Frontal cortex (tissue), 4 donors: ENCODE measurements around the gene DCP2. TPM values are rescaled to one million over a fixed set of nuclear protein-coding genes. Genes with fewer than 3 reads are reported as not detected.

ENCODE experiments used
- DNase-seq, 2 donors: peaks; one replicate each; pipeline ENCODE4 v3.0.0; 2012; ENCODE audit warnings: low spot score in 2 of 2
- FAIRE-seq: peaks from 2 replicates; lab custom pipeline; 2012; peaks lifted over from hg19 to GRCh38; lab: Jason Lieb, UNC
- total RNA-seq: library from RNA; depleted of rRNA; stranded (reverse); fragments of >200 nt; gene quantifications from one replicate; pipeline ENCODE4 v1.2.3, GENCODE V29; 2014
- donor health status: control.
- donor health status: control.
- donor health status: control.

Gene DCP2
- total RNA-seq, 1 donor from 2014 or later = 118 TPM

DNA sequence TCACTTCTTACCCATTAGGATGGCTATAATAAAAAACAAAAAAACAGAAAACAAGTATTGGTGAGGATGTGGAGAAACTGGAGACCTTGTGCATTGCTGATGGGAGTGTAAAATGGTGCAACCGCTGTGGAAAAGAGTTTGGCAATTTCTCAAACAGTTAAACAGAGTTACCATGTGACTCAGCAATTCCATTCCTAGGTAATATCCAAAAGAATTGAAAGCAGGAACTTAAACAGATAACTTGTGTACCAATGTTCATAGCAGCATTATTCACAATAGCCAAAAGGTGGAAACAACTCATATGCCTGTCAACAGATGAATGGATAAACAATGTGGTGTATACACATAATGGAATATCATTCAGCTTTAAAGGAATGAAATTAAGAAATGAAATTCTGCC is 28.9 kb downstream of the DCP2 start:
- FAIRE-seq = no peak

DNA sequence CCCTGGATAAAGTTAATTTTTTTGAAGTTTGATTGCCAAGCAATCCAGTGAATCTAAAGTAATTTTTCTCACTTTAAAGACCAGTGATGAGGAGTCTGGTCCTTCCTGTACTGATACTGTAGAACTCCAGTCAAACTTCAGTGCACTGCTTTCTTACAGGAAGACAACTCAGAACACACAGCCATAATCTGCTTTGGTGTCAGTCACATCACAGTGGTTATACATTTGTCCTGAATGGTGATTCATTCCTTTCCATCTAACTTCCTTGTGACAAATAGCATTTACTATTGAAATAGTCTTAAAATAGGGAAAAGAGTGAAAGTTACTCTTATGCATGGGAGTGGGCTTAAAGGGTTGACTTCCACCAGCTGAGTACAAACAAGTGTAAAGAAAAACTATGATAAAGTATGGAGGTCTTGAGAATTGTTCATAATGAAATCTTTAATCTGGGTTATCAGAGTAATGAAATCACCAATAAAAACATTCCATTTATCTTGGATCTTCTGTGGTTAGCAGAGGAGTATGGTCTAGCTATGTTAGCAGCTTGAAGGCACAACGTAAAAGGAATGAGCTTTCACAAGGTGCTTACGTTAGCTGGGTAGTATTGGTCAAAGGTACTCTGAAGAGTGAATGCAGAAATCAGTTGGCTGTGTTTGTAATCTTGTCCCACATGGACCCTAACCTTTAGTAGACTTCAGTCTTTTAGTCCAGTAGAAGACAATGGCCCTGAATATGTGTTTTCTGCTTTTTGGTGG is 41.5 kb downstream of the DCP2 start:
- DNase-seq (no peak), FAIRE-seq (no peak)

More for the DNA sequence above, 28.9 kb downstream of the DCP2 start:
- DNase-seq = no peak

DNA sequence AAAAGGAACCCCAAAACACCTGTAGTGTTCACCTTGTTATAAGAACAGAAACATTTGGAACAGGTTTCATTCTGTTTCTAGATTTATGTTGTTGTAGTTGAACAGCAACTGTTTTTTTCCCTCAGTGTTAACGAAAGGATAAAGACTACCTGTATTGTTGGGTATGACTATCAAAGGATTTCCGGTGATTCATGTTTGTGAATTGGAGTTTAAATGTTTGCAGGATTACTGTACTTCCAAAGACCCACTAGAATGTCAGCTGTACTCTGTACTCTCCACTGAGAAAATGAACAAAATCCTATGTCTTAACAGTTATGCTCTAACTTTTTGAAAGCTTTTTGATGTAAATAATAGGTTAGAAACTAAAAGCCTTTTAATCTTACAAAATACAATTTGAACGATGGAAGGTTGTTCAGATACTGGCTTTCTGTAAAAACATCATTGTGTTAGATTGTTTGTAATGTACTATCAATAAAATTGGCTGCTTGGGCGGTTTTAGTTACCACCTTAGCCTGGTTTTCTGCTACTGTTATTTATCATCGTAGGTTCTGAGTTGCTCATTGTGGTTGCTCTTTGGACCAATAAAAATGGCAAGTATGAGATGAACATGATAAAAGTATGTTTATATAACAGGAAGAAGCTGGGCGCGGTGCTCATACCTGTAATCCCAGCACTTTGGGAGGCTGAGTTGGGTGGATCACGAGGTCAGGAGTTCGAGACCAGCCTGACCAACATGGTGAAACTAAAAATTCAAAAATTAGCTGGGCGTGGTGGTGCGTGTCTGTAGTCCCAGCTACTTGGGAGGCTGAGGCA is 44.1 kb downstream of the DCP2 start:
- FAIRE-seq = no peak
- DNase-seq = no peak

DNA sequence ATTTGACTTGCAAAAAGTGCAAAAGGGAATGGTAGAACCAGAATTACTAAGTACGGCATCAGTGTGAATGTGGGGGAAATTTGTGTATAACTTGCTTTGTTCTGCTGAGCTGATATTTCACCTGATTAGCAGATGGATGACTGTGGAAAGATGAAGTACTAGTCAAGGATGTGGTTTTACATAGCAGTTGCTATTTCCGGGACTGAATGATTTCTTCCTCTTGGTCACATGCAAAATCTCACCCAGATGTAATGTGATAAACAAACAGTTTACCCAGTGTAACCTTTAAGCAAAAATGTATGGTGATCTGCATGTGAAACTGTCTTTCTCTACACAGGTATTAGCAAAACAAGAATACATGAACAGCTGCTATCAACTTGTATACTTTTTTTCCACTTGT is 46.1 kb downstream of the DCP2 start:
- DNase-seq (no peak), FAIRE-seq (no peak)

DNA sequence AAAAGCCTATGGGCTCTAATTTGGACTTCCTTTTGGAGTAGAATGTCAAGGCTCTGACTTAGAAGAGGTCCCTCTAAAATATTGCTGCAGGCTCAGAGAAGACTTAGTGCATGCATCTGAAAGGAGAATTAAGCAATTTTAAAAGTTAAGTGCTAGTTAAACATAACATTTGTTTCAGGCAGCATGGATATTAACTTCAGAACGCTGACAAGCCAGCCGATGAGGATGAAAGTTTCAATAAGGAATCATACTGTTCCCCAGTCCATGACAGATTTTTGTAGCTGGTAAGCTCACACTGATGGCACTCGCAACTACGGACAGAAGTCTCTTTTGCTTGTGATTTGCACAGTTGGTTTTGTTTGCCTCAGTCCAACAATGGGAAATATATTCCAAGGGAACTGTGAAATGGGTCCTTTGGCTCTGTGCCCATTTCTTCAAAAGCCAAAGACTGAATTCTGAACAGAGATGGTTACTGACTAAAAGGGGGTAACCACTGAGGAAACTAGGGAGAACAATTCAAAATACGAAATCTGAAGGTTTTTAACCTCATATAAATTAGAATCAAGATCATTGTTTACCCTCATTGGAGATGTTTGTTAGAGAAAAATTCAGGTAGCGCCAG is 47.6 kb downstream of the DCP2 start:
- DNase-seq (no peak), FAIRE-seq (no peak)

DNA sequence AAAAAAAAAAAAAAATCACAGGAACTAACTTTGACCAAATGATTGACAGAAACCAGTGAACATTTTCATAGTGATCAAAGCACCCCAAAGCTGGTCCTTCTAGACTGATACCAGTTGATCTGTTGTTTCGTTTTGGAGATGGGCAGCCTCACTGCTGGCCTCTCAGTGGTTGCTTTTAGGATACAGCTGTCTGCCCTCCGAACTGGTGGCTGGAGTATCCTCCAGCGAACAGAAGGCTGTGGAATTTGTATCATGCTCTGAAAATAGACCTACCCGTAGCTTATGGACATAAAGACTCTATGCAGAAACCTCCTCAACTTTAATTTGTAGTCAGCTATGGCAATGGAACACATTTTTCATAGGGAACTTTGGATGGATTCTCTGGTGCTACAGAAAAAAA is 49.0 kb downstream of the DCP2 start:
- DNase-seq (no peak), FAIRE-seq (no peak)

DNA sequence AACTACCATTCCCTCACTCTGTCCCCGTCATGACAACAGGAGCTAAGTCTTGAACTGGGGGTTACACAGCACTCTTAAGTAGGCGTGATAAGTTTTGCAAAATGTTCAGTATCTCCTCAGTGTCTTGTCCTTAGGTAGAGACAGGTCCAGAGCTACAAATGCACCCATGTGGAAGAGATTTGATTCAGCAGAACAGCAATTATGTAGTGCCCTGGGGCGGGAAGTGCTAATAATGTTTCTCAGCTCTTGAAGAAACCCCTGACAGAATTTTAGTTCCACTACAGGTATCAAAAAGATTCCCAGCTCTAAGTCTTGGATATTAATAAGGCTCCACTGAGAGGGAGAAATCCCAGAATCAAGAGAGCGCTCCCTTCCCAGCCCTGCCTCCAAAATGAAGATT is 49.6 kb downstream of the DCP2 start:
- DNase-seq = no peak

DNA sequence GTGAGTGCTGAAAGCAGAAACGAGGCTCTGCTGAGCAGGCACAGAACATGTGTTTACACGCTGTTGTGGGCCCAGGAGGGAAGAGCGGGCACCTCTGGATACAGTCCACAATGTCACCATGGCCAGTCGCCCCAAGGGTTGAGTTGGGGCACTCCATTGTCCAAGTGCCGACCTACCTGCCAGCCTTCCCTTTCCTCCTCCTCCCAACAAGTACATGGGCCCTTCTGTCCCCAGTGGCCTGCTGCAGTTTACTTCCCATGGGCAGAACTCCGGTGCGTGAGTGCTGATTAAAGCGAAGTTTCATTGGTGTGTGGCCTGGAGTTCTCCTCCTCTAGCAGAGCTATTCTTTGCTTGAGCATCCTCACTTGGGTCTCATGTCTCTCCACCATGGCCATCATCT is 50.4 kb downstream of the DCP2 start:
- DNase-seq (no peak), FAIRE-seq (no peak)

More for the DNA sequence above, 49.6 kb downstream of the DCP2 start:
- FAIRE-seq = no peak

DNA sequence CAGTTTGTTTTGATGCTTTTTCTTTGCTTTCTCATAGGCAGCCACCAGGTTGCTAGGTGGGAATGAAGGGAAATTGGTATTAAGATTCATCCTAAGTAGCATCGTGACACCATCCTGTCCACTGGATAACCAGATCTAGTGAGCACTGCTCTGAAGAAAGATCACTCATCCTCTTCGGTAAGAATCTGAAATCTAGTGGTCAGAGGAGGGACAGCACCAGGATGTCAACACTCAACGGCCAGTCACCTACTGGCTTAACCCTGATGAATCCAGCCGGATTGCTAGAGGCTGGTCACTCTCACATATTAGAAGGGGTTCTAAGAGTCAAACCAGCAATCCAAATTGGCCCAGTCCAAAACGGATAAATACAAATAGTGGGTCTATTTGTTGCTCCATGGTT is 50.8 kb downstream of the DCP2 start:
- DNase-seq = no peak
- no peak for FAIRE-seq

DNA sequence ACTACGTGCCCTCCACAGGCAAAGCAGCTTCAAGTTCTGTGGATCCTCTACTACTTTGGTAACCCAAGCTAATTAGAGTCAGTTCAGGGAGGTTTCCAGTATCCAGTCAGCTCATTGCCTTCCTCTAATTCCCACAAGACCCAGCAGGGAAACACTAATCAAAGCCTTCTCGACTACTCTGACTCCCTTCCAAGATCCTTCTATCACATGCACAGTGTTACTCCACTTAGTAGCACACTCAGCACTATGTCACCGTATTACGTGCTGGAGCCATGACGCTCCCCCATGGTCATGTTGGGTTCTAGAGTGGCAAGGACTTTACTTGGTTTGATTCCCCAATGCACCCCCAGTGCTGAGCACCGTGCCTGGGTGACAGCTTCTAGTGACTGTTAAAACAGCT is 53.0 kb downstream of the DCP2 start:
- DNase-seq = no peak

DNA sequence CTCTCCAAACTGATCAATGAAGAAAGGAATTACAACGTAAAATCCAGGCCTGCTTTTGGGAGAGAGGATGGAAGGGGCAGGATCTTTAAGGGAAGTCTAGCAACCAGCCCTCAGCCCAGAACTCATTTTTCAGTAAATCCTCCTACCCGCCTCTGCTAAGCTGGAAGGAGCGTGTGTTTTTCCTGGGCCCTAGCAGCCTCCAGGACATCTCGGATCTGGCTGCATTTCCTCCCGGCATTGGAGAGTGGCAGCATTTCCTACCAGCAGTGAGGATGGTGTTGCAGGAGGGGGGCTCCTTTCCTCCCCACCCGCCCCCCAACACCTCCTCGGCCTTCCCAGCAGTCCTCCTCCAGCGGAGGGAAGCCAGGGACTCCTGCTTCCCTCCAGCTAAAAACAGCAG is 54.5 kb downstream of the DCP2 start:
- DNase-seq (no peak), FAIRE-seq (no peak)

More for the DNA sequence above, 53.0 kb downstream of the DCP2 start:
- FAIRE-seq = no peak

DNA sequence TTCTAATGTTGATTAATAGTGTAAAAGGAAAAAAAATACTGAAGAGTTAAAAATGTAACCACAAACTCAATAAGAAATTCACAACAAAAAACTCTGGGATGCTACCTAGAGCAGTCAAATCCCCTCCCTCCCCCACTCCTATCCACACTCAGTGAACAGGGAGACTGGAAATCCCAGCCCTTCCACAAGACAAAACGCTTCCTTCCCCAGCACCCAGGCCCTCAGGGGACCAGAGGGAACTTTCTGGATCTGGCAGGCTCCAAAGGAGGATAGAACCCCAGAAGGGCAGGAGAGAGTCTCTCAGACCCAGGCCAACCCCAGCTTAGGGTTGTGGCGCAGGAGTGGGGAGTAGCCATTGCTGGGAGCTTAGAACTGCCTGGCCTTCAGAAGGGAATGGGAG is 55.0 kb downstream of the DCP2 start:
- FAIRE-seq = no peak
- no peak for DNase-seq

DNA sequence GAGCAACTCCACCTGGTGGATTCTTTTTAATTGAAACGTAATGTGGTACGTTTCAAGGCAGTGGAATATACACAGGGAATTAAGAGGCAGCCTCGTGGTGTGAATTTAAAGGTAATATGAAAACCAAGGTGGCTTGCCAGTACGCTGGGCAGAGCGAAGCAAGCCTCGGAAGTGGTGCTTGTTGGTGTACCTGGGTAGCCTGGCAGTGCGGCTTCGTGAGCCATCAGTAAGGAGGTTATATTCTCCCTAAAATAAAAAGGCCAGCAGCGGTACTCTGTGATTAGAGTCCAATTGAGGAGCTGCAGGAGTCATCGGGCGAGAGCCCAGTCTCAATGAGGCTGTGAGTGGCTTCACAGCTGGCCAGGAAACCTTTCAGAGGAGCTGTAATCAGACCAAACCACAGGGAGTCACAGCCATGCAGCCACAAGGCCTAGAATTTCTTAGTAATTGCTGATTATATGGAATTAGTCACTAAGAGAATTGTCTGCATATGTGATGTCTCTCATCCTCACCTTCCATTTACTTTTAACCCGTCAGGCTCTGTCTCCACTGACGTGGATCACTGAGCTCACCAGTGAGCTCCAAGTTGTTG is 57.7 kb downstream of the DCP2 start:
- no peak for FAIRE-seq
- no peak for DNase-seq

DNA sequence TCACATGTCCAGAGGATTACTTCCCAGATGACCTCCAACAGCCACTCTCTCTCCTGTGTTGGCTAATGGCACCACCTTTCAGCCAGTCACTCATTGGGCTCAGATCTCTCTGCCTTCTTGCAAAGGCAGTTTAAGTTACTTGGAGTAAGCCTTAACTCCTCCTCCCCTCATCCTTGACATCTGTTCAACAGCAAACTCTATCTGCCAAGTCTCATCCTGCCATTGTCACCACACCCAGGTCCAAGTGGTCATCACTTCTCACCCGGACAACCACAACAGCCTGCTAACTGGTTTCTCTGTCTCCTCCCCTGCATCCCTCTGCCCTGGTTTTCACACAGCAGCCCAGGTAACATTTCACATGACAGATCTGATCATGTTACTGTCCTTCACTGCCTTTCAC is 58.5 kb downstream of the DCP2 start:
- DNase-seq (no peak), FAIRE-seq (no peak)

DNA sequence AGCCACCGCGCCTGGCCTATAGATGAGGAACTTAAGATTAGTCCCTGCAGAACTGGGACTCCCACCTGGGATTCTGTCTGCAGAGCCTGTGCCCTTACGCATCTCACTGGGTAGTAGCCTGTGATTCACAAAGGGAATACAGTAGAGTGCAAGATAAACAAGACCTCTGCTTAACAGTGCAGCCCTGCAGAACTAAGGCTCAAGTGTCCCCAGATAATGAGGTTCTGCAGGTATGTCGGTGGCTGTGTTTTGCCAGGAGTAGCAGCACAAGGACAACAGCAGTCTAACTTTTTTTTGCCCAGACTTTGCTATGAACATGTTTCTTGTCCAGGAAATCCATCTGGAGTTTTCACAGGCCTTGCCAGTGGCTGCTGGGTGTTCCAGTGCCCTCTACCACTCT is 59.7 kb downstream of the DCP2 start:
- FAIRE-seq (no peak), DNase-seq (no peak)

DNA sequence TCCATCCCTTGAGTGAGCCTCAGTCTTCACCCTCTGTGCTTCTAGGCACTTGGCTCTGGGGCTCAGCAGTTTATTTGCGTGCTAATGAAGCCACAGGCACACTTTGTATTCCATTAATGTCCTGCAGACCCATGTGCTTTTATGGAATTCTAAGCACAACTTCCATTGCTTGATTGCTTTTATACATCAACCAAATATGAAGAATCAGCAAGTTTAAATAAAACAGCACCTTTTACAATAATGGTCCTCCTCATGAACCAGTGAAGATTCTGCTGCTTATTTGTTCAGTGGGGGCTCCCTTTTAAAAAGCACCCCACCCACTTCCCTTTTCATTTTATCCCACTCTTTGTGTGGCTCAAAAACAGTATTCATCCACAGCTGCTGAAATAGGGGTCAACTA is 60.2 kb downstream of the DCP2 start:
- FAIRE-seq = no peak
- DNase-seq = no peak

DNA sequence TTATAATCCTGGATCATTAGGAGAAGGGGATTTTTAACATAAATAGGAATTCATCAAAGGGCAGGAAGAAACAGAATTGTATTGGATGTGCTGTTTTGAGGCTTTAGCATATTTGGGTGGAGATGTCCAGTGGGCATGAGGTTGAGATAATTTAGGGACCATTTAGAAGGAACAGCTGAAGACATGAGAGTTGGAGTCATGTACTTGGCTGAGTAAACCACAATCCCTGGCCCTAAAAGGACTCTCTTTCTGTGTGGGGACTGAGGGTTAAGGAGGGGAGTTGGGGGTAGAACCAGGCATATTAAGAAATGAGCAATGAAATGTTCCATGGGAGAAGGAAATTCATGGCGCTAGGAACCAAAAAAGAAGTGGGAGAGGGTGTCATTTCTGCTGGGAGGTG is 61.5 kb downstream of the DCP2 start:
- FAIRE-seq = no peak
- no peak for DNase-seq

DNA sequence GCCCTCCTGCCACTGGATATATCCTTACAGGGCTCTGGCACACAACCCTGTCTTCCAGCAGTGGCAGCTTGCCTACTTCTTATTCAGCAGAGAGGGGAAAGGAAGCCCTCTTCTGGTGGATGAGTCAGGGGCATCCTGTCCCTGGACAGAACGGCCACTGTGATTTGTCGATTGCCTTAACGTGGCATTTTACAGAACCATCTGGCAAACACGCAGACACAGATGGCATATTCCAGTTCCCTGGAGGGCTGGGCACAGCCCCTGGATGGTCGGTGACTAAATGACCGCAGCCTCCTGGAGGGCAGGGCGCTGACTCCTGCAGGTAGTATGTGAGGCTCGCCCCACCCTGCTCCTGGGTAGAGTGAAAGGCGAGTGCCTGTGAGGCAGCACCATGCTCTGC is 62.1 kb downstream of the DCP2 start:
- DNase-seq (no peak), FAIRE-seq (no peak)

DNA sequence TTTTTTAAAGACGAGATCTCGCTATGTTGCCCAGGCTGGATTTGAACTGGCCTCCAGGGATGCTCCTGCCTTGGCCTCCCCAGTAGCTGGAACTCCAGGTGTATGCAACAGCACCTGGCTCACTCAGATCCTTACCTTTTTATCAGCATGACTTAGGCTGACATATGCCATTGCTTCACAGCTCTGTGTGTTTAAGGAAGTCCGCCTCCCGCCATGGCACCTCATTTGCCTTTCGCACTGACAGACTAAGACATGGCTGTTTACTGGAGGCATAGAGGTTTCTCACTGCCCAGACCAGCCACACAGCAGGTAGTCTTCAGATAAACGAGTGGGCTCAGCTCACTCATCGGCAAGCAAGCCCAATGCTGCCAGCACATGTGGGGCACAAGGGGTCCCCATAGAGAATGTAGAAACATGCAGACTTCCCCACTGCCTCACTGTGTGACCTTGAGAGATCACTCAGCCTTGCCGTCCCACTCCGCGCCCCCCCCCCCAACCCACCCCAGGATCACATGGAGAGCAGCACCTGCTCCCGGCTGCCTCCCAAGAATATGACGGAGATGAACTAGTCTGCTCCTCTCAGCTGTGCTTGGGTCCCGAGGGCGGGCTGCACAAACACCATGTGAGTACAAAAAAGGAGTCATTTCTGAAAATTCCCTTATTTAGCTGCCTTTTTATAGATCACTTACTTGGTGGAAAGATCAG is 62.8 kb downstream of the DCP2 start:
- DNase-seq = no peak
- FAIRE-seq = no peak

DNA sequence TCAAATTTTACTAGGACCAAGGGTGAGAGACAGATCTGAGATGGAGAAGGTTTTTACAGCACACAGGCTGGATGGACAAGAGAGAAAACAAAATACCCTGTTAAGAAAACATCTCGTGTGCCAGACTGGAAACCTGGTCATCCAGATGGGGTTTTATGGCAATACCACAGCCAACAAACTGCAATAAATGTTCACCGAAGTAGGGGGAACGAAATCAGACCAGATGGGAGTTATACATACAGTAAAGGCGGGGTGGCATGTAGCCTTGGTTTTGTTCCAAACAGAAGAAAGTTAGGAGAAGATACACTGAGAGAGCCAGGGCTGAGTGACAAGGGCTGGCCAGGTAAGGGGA is 63.3 kb downstream of the DCP2 start:
- FAIRE-seq (no peak), DNase-seq (no peak)
